ENCODE results near the gene PGLYRP1.

The PGLYRP1 gene

DNA sequence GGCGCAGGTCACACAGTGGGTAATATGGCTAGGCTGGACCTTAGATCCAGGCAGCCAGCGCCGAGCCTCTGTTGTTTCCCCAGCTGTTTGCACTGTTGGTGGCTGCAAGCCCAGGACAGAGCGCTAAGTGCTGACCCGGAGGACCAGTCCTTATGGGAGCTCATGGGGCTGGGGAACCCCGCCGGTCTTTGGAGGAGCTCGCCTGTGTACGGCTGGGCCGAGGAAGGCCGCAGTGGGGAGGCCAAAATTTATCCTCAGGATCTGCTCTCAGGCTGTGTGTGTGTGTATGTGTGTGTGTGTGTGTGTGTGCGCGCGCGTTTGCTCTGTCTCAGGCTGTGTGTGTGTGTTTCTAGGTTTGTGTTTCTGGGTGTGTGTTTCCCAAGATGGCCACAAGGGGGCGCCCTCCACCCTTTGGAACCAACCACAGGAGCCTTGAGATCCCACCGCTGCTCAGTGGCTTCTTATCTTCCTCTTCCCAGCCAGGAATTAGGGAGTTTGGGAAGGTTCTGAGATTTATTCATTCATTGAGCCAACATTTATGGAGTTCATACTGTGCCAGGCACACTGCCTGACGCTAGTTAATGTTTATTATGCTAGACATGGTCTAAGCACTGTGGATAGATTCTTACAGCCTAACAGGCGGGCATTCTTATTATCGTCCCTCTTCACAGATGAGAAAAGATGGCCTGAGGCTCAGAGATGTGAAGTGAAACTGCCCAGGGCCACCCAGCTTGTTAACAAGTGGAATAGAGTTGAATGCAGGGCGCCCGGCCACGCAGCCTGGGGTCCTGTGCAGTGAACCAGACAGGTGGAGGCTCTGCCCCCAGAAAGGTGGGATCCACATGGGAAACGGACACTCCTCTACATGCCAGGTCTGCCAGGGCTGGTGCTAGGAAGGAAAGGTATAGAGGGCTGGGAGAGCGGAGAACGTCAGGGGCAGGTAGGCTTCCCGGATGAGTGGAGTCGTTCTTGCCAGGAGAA is 13.0 kb downstream of the PGLYRP1 start (continued):
- TF ChIP-seq ZNF623 (tag by site-specific recombination; IDR thresholded peaks at IDR 0.05) = no peak
- no peak for TF ChIP-seq ZFP3 (tag by site-specific recombination; IDR thresholded peaks at IDR 0.05; ENCODE audit: low read depth)
- TF ChIP-seq ZNF600 (tag by site-specific recombination; IDR thresholded peaks at IDR 0.05) = no peak; the same call in 1 of the 2 replicates
- peak; percentile 86 for TF ChIP-seq IKZF3 (tag by site-specific recombination; IDR thresholded peaks at IDR 0.05)
- no peak for TF ChIP-seq ZBTB20 (tag by site-specific recombination; IDR thresholded peaks at IDR 0.05)
- TF ChIP-seq ZNF76 (tag by site-specific recombination; IDR thresholded peaks at IDR 0.05; ENCODE audit: borderline replicate concordance, low read depth) = no peak
- TF ChIP-seq ZBTB21 (tag by site-specific recombination; IDR thresholded peaks at IDR 0.05) = no peak
- TF ChIP-seq ZNF561 (tag by site-specific recombination; IDR thresholded peaks at IDR 0.05; ENCODE audit: borderline replicate concordance) = no peak; the same call in 1 of the 2 replicates
- TF ChIP-seq ZBTB17 (tag by site-specific recombination; IDR thresholded peaks at IDR 0.05) = peak; percentile 64
- TF ChIP-seq KLF7 (tag by site-specific recombination; IDR thresholded peaks at IDR 0.05; ENCODE audit: borderline replicate concordance) = no peak
- no peak for TF ChIP-seq ZNF776 (tag by site-specific recombination; IDR thresholded peaks at IDR 0.05; ENCODE audit: borderline replicate concordance)
- no peak for TF ChIP-seq ZNF311 (tag by site-specific recombination; IDR thresholded peaks at IDR 0.05; ENCODE audit: borderline replicate concordance)
- TF ChIP-seq, protein P1, sequence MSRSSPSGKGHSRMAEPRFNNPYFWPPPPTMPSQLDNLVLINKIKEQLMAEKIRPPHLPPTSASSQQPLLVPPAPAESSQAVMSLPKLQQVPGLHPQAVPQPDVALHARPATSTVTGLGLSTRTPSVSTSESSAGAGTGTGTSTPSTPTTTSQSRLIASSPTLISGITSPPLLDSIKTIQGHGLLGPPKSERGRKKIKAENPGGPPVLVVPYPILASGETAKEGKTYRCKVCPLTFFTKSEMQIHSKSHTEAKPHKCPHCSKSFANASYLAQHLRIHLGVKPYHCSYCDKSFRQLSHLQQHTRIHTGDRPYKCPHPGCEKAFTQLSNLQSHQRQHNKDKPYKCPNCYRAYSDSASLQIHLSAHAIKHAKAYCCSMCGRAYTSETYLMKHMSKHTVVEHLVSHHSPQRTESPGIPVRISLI (tag by site-specific recombination; IDR thresholded peaks at IDR 0.05) = no peak
- TF ChIP-seq, protein P2, sequence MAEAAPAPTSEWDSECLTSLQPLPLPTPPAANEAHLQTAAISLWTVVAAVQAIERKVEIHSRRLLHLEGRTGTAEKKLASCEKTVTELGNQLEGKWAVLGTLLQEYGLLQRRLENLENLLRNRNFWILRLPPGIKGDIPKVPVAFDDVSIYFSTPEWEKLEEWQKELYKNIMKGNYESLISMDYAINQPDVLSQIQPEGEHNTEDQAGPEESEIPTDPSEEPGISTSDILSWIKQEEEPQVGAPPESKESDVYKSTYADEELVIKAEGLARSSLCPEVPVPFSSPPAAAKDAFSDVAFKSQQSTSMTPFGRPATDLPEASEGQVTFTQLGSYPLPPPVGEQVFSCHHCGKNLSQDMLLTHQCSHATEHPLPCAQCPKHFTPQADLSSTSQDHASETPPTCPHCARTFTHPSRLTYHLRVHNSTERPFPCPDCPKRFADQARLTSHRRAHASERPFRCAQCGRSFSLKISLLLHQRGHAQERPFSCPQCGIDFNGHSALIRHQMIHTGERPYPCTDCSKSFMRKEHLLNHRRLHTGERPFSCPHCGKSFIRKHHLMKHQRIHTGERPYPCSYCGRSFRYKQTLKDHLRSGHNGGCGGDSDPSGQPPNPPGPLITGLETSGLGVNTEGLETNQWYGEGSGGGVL (tag by site-specific recombination; IDR thresholded peaks at IDR 0.05) = no peak; the same call in 1 of the 2 replicates
- TF ChIP-seq ZNF670 (tag by site-specific recombination; IDR thresholded peaks at IDR 0.05; ENCODE audit: low read depth) = no peak
- no peak for TF ChIP-seq ZNF558 (tag by site-specific recombination; IDR thresholded peaks at IDR 0.05)
- no peak for TF ChIP-seq ZSCAN30 (tag by site-specific recombination; IDR thresholded peaks at IDR 0.05)
- TF ChIP-seq ZIC2 (tag by site-specific recombination; IDR thresholded peaks at IDR 0.05) = peak; percentile 63
- TF ChIP-seq, protein P3, sequence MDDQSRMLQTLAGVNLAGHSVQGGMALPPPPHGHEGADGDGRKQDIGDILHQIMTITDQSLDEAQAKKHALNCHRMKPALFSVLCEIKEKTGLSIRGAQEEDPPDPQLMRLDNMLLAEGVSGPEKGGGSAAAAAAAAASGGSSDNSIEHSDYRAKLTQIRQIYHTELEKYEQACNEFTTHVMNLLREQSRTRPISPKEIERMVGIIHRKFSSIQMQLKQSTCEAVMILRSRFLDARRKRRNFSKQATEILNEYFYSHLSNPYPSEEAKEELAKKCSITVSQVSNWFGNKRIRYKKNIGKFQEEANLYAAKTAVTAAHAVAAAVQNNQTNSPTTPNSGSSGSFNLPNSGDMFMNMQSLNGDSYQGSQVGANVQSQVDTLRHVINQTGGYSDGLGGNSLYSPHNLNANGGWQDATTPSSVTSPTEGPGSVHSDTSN (CRISPR knock-in tag; IDR thresholded peaks at IDR 0.05) = no peak
- 0 out of 2 replicates have a peak, but pooled peaks have one; percentile 45 for TF ChIP-seq ZNF501 (tag by site-specific recombination; IDR thresholded peaks at IDR 0.05)
- TF ChIP-seq ZNF19 (tag by site-specific recombination; IDR thresholded peaks at IDR 0.05; ENCODE audit: low read depth) = no peak
- TF ChIP-seq BCL11A (tag by site-specific recombination; IDR thresholded peaks at IDR 0.05; ENCODE audit: low read depth) = peak; percentile 48; the same call in 1 of the 2 replicates
- no peak for TF ChIP-seq ZNF175 (tag by site-specific recombination; IDR thresholded peaks at IDR 0.05)
- TF ChIP-seq ZNF140 (tag by site-specific recombination; IDR thresholded peaks at IDR 0.05) = no peak
- TF ChIP-seq, protein P4, sequence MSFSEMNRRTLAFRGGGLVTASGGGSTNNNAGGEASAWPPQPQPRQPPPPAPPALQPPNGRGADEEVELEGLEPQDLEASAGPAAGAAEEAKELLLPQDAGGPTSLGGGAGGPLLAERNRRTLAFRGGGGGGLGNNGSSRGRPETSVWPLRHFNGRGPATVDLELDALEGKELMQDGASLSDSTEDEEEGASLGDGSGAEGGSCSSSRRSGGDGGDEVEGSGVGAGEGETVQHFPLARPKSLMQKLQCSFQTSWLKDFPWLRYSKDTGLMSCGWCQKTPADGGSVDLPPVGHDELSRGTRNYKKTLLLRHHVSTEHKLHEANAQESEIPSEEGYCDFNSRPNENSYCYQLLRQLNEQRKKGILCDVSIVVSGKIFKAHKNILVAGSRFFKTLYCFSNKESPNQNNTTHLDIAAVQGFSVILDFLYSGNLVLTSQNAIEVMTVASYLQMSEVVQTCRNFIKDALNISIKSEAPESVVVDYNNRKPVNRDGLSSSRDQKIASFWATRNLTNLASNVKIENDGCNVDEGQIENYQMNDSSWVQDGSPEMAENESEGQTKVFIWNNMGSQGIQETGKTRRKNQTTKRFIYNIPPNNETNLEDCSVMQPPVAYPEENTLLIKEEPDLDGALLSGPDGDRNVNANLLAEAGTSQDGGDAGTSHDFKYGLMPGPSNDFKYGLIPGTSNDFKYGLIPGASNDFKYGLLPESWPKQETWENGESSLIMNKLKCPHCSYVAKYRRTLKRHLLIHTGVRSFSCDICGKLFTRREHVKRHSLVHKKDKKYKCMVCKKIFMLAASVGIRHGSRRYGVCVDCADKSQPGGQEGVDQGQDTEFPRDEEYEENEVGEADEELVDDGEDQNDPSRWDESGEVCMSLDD (tag by site-specific recombination; IDR thresholded peaks at IDR 0.05) = 0 out of 2 replicates have a peak, but pooled peaks have one; percentile 39
- TF ChIP-seq ZXDB (tag by site-specific recombination; IDR thresholded peaks at IDR 0.05) = peak; percentile 78
- no peak for TF ChIP-seq ZNF658 (tag by site-specific recombination; IDR thresholded peaks at IDR 0.05)
- TF ChIP-seq ZBTB48 (tag by site-specific recombination; IDR thresholded peaks at IDR 0.05) = peak; percentile 27; the same call in 1 of the 2 replicates
- peak; percentile 56; the same call in 1 of the 2 replicates for TF ChIP-seq ZFP69B (tag by site-specific recombination; IDR thresholded peaks at IDR 0.05)
- peak; percentile 51 for TF ChIP-seq ZNF654 (tag by site-specific recombination; IDR thresholded peaks at IDR 0.05; ENCODE audit: low read depth)
- TF ChIP-seq ZNF549 (tag by site-specific recombination; IDR thresholded peaks at IDR 0.05) = no peak
- no peak for TF ChIP-seq ZNF221 (tag by site-specific recombination; IDR thresholded peaks at IDR 0.05; ENCODE audit: borderline replicate concordance)
- no peak for TF ChIP-seq ZNF184 (tag by site-specific recombination; IDR thresholded peaks at IDR 0.05)
- no peak for TF ChIP-seq SALL2 (tag by site-specific recombination; IDR thresholded peaks at IDR 0.05; ENCODE audit: borderline replicate concordance)

Data from HEK293 (cell line).